ENCODE measurements around the gene B4GALNT4.

GRCh38 chr11:375065-376025, 6.0 kb downstream of the B4GALNT4 start:
- TF ChIP-seq POLR2A (IDR thresholded peaks at IDR 0.05; ENCODE audit: low read depth, low read length), result no peak
- no peak for TF ChIP-seq TAF1 (IDR thresholded peaks at IDR 0.05; ENCODE audit: borderline replicate concordance, low read depth, low read length)
- no peak for TF ChIP-seq POLR2AphosphoS5 (IDR thresholded peaks at IDR 0.05; ENCODE audit: low read depth, low read length)
